Neuronal stem cell (in vitro differentiated cells): Measurements from ENCODE around the gene GPR15LG.
"Not testable (repeated sequence)": the region's sequence is repeated elsewhere in the genome, so short reads cannot be mapped to it uniquely, and the experiment has no call there.

Source experiments
- DNase-seq: peaks from one replicate; pipeline ENCODE4 v3.0.0-alpha.2; 2013; ENCODE audit warnings: low spot score
- H2AFZ ChIP-seq: one replicate; pipeline ENCODE4 v1.6.1; 2013; ENCODE audit warnings: mild to moderate bottlenecking, low read length, inconsistent platforms
- H2AK5ac ChIP-seq: 2 replicates; pipeline ENCODE4 v1.6.1; 2013; ENCODE audit warnings: low read depth, mild to moderate bottlenecking, inconsistent platforms, low read length, moderate library complexity, mixed read lengths
- H2BK120ac ChIP-seq: 2 replicates; pipeline ENCODE4 v1.6.1; 2013; ENCODE audit warnings: low read depth, mild to moderate bottlenecking, inconsistent platforms, low read length, moderate library complexity, mixed read lengths
- H2BK12ac ChIP-seq: one replicate; pipeline ENCODE4 v1.6.1; 2013; ENCODE audit warnings: low read length, inconsistent platforms
- H2BK15ac ChIP-seq: 2 replicates; pipeline ENCODE4 v1.6.1; 2013; ENCODE audit warnings: mild to moderate bottlenecking, low read length, inconsistent platforms, mixed read lengths
- H2BK5ac ChIP-seq: one replicate; pipeline ENCODE4 v1.6.1; 2013; ENCODE audit warnings: inconsistent platforms, mild to moderate bottlenecking, low read length, moderate library complexity
- H3K14ac ChIP-seq: one replicate; pipeline ENCODE4 v1.6.1; 2013; ENCODE audit warnings: low read length, inconsistent platforms
- H3K18ac ChIP-seq: 2 replicates; pipeline ENCODE4 v1.6.1; 2013; ENCODE audit warnings: low read length, inconsistent platforms
- H3K23ac ChIP-seq: 2 replicates; pipeline ENCODE4 v1.6.1; 2013; ENCODE audit warnings: low read depth, mild to moderate bottlenecking, mixed read lengths, low read length, inconsistent platforms; ENCODE audit not compliant: poor library complexity
- H3K27ac ChIP-seq: replicated peaks from 3 replicates; pipeline ENCODE4 v1.5.1; 2013; ENCODE audit warnings: low read length, inconsistent platforms
- H3K27me3 ChIP-seq, 3 experiments: 2 replicates each; pipeline ENCODE4 v1.6.1; 2013; ENCODE audit warnings: low read length in 3 of 3, mild to moderate bottlenecking in 2 of 3, inconsistent platforms in 1 of 3, low read depth in 1 of 3, mixed read lengths in 1 of 3, moderate library complexity in 1 of 3; ENCODE audit not compliant: control insufficient read depth in 3 of 3, insufficient read depth in 3 of 3
- H3K36me3 ChIP-seq, 2 donors: replicated peaks in 1 of 2; 2 replicates each; pipeline ENCODE4 v1.6.1; 2013; ENCODE audit warnings: low read length in 2 of 2; ENCODE audit not compliant: control insufficient read depth in 2 of 2, insufficient read depth in 2 of 2
- H3K4ac ChIP-seq: 2 replicates; pipeline ENCODE4 v1.6.1; 2013; ENCODE audit warnings: inconsistent platforms, mild to moderate bottlenecking, low read length, moderate library complexity
- H3K4me1 ChIP-seq, 2 donors: 1 replicate in 1 of 2; 2 replicates in 1 of 2; pipeline ENCODE4 v1.6.1; 2013; ENCODE audit warnings: low read length in 2 of 2, low read depth in 1 of 2; ENCODE audit not compliant: control insufficient read depth in 2 of 2, insufficient read depth in 1 of 2
- H3K4me2 ChIP-seq: one replicate; pipeline ENCODE4 v1.6.1; 2013; ENCODE audit warnings: mild to moderate bottlenecking, low read length, inconsistent platforms; ENCODE audit not compliant: insufficient read depth, poor library complexity, severe bottlenecking
- H3K4me3 ChIP-seq, 2 donors: 2 replicates each; pipeline ENCODE4 v1.5.1; 2013; ENCODE audit warnings: low read length in 2 of 2, mild to moderate bottlenecking in 2 of 2, inconsistent platforms in 1 of 2, moderate library complexity in 1 of 2
- H3K79me1 ChIP-seq: one replicate; pipeline ENCODE4 v1.6.1; 2013; ENCODE audit warnings: low read depth, mild to moderate bottlenecking, inconsistent platforms, low read length, moderate library complexity
- H3K9ac ChIP-seq: one replicate; pipeline ENCODE4 v1.6.1; 2013; ENCODE audit warnings: mild to moderate bottlenecking, low read depth, low read length, inconsistent platforms; ENCODE audit not compliant: poor library complexity
- H3K9me3 ChIP-seq, 2 donors: replicated peaks in 1 of 2; 2 replicates each; pipeline versions ENCODE3 to v1.6.1; 2013; ENCODE audit warnings: low read length in 2 of 2, mild to moderate bottlenecking in 2 of 2, inconsistent platforms in 1 of 2, low read depth in 1 of 2, mixed read lengths in 1 of 2, moderate library complexity in 1 of 2; ENCODE audit not compliant: control insufficient read depth in 2 of 2, insufficient read depth in 1 of 2
- H4K8ac ChIP-seq: one replicate; pipeline ENCODE4 v1.6.1; 2013; ENCODE audit warnings: low read depth, mild to moderate bottlenecking, inconsistent platforms, low read length, moderate library complexity
- H4K91ac ChIP-seq: one replicate; pipeline ENCODE4 v1.6.1; 2013; ENCODE audit warnings: low read length, low read depth, mild to moderate bottlenecking, inconsistent platforms; ENCODE audit not compliant: poor library complexity
- WGBS, 2 donors: extraction: QIAGEN DNeasy Blood & Tissue Kit; methylation state at CpG; one replicate each; pipeline ENCODE4 v1.1.7; 2013; ENCODE audit warnings: missing lambda C conversion rate in 2 of 2, mixed read lengths in 1 of 2; ENCODE audit not compliant: insufficient read length in 2 of 2, insufficient replicate concordance in 1 of 2; ENCODE audit errors: extremely low coverage in 2 of 2; 5-methylcytosine and 5-hydroxymethylcytosine counted together

Gene GPR15LG

DNA sequence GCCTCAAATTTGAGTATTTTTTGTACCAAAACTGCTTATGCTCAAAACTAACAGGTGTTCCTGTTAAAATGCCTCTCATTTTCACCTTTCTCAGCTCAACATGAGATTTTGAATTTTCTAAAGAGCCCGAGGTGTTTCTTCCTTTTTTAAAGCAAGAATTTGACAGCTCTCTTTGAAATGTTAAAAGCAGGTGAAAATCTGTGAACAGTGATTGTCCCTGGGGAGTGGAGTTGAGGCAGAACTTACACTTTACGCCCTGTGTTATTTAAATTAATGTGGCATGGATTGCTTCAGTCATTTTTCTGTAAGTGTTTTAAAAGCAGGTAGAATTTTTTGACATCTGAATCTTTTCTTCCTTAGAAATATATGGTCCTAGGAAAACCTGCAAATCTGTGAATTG lies 9.2 kb upstream of the GPR15LG start:
- DNase-seq, result no peak
- Histone ChIP-seq H3K27me3 (no peaks in the 10 kb centered on the region), H2AK5ac (no peak overlapping the region), H3K4me2 (no peak overlapping the region), H3K79me1 (no peaks in the 10 kb centered on the region), H3K9me3 (no peaks in the 10 kb centered on the region), H3K36me3 (no peaks in the 10 kb centered on the region), H3K23ac (no peak overlapping the region), H3K27ac (no peak overlapping the region), H2BK12ac (no peak overlapping the region), H3K9ac (no peak overlapping the region), H4K91ac (no peak overlapping the region), H2BK15ac (no peak overlapping the region), H3K18ac (no peak overlapping the region), H2BK5ac (no peak overlapping the region), H2BK120ac (no peak overlapping the region), H3K4me1 (no peaks in the 10 kb centered on the region), H3K4me3 (no peak overlapping the region), H3K14ac (no peak overlapping the region), H3K4ac (no peak overlapping the region), H4K8ac (no peak overlapping the region), H2AFZ (no peak overlapping the region)
- WGBS, 2 donors, result no CpG with 5 or more reads among the region's 2 CpGs

DNA sequence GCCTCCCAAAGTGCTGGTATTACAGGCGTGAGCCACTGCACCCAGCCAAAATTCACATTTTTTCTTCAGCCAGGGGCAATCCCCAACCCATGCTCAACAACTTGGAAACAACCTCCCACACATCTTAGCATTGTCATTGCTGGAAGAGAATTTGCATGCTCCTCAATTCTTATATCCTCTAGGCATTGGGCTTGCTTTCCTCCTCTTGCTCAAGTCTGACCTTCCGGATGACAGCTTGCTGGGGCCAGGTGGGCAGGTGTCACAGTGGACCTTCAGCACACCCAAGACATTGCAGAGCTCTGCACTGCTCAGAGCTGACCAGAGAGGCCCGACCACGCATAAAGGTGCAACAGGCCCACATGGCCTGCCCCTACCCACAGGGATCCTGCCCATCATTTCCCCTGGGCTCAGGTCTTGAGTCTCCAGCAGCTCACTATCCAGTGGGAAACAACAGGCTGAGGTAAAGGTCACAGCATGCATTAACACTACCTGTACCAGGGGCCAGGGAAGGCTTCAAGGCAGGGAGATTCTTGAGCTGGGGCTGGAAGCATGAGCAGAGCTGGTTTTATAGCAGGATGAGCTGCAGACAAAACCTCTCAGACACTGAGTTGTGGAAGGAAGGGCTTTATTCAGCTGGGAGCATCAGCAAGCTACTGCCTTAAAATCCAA lies 6.8 kb upstream of the GPR15LG start:
- H3K9ac ChIP-seq, result no peak overlapping the region
- H3K4me2 ChIP-seq, result no peak overlapping the region
- no peak overlapping the region for H3K4me3 ChIP-seq
- no peak overlapping the region for H2BK120ac ChIP-seq
- no peak overlapping the region for H3K4ac ChIP-seq
- H3K4me1 ChIP-seq, result peaks cover 0 to 3% of the 10 kb centered on the region in 2 donors
- no peak overlapping the region for H2BK12ac ChIP-seq
- no peak overlapping the region for H2BK15ac ChIP-seq
- H3K27me3 ChIP-seq, result no peaks in the 10 kb centered on the region
- H3K79me1 ChIP-seq, result no peaks in the 10 kb centered on the region
- H3K23ac ChIP-seq, result no peak overlapping the region
- no CpG with 5 or more reads among the region's 4 CpGs for WGBS, 2 donors
- H4K8ac ChIP-seq, result no peak overlapping the region
- no peak overlapping the region for H3K18ac ChIP-seq
- DNase-seq, result no peak
- no peak overlapping the region for H3K27ac ChIP-seq
- no peak overlapping the region for H4K91ac ChIP-seq
- no peaks in the 10 kb centered on the region for H3K36me3 ChIP-seq
- H2BK5ac ChIP-seq, result no peak overlapping the region
- H3K14ac ChIP-seq, result no peak overlapping the region
- H3K9me3 ChIP-seq, result no peaks in the 10 kb centered on the region
- H2AFZ ChIP-seq, result no peak overlapping the region
- H2AK5ac ChIP-seq, result no peak overlapping the region

DNA sequence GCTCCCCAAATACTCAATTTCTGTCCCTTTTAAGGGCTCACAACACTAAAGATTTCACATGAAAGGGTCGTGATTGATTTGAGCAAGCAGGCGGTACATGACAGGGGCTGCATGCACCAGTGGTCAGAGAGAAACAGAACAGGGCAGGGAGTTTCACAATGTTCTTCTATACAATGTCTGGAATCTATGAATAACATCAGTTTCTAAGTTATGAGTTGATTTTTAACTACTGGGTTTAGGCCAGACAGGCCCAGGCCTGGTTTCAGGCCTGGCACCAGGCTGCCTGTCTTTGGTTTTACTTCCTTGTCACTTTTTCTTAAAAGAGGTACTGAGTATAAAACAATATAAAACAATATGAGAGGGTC lies 6.3 kb upstream of the GPR15LG start:
- DNase-seq, H2BK5ac ChIP-seq, H3K4me1 ChIP-seq, H4K91ac ChIP-seq, H3K4ac ChIP-seq, H3K79me1 ChIP-seq, H2BK15ac ChIP-seq, H2AFZ ChIP-seq, H3K9me3 ChIP-seq, H3K27me3 ChIP-seq, H3K23ac ChIP-seq, H4K8ac ChIP-seq, H3K14ac ChIP-seq, H3K18ac ChIP-seq, H3K9ac ChIP-seq, H2BK120ac ChIP-seq, H3K4me2 ChIP-seq, H3K27ac ChIP-seq, H2BK12ac ChIP-seq, H3K36me3 ChIP-seq, H3K4me3 ChIP-seq, H2AK5ac ChIP-seq: not testable (repeated sequence)
- no CpG with 5 or more reads among the region's 2 CpGs for WGBS, 2 donors

DNA sequence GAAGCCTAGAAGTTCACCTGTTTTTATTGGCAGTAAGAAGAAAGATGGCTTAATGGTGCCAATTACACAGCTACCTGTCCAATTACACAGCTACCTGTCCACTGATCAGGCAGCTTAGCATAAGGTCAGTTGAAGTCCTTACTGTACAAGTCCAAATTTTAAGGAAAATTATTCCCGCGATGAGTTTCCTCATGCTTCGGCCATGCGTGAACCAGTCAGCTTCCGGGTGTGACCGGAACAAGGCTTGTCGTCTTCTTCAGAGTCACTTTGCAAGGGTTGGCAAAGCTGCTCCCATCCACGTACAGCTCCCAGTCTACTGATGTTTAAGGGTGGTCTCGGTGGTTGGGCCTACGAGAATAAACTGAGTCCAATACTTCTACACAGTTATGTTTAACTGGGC lies 5.2 kb upstream of the GPR15LG start:
- not testable (repeated sequence) for H3K27ac ChIP-seq, H4K91ac ChIP-seq, H4K8ac ChIP-seq, H3K79me1 ChIP-seq, H3K4me1 ChIP-seq, H3K23ac ChIP-seq, H2AFZ ChIP-seq, H3K4ac ChIP-seq, H2BK120ac ChIP-seq, H3K18ac ChIP-seq, H3K4me2 ChIP-seq, H2BK5ac ChIP-seq, H2AK5ac ChIP-seq, H3K27me3 ChIP-seq, DNase-seq, H3K9me3 ChIP-seq, H2BK15ac ChIP-seq, H3K14ac ChIP-seq, H2BK12ac ChIP-seq, H3K9ac ChIP-seq, H3K36me3 ChIP-seq, H3K4me3 ChIP-seq
- no CpG with 5 or more reads among the region's 10 CpGs for WGBS, 2 donors
